Measurements from ENCODE around the gene GRM8.

The GRM8 gene

DNA sequence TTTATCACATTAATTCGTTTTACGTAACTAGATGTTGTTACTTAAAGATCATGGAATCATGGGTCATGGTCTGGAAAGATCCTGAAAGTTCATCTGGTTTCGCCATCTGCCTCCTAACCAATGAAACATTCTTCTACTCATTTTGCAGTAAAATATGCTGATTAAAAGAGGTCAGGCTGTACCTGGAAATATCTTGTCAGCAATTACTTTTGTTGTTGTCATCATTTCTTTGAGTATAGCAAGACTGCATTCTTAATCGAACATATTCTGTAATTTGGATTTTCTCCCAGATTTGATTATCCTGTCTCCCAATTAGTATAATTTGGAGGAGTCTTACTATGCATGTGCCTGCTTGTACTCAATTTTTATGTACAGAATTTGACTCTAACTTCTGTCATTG, 833.7 kb downstream of the GRM8 start:
- POLR2A ChIA-PET, result no interaction called here
- TF ChIP-seq ARNT (IDR thresholded peaks at IDR 0.05) (no peak), SP1 (IDR thresholded peaks at IDR 0.05) (no peak), HDGF (IDR thresholded peaks at IDR 0.05; ENCODE audit: borderline replicate concordance) (no peak), CTBP1 (IDR thresholded peaks at IDR 0.05; ENCODE audit: borderline replicate concordance) (no peak), BHLHE40 (IDR thresholded peaks at IDR 0.05; ENCODE audit: borderline replicate concordance) (no peak), L3MBTL2 (conservative IDR thresholded peaks at IDR 0.05) (no peak), NFRKB (IDR thresholded peaks at IDR 0.05) (no peak), TARDBP (IDR thresholded peaks at IDR 0.05) (no peak), LEF1 (IDR thresholded peaks at IDR 0.05; ENCODE audit: borderline replicate concordance) (no peak), FOXM1 (IDR thresholded peaks at IDR 0.05; ENCODE audit: borderline replicate concordance) (no peak), FOXA1 (IDR thresholded peaks at IDR 0.05) (no peak), ELF4 (IDR thresholded peaks at IDR 0.05) (no peak), FOXK2 (IDR thresholded peaks at IDR 0.05) (no peak), ZNF384 (IDR thresholded peaks at IDR 0.05) (no peak)
- TF ChIP-seq, protein P1, sequence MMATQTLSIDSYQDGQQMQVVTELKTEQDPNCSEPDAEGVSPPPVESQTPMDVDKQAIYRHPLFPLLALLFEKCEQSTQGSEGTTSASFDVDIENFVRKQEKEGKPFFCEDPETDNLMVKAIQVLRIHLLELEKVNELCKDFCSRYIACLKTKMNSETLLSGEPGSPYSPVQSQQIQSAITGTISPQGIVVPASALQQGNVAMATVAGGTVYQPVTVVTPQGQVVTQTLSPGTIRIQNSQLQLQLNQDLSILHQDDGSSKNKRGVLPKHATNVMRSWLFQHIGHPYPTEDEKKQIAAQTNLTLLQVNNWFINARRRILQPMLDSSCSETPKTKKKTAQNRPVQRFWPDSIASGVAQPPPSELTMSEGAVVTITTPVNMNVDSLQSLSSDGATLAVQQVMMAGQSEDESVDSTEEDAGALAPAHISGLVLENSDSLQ (IDR thresholded peaks at IDR 0.05), result no peak
- no peak for DNase-seq (ENCODE audit: extremely low spot score)
- CTCF ChIA-PET, result no interaction called here

DNA sequence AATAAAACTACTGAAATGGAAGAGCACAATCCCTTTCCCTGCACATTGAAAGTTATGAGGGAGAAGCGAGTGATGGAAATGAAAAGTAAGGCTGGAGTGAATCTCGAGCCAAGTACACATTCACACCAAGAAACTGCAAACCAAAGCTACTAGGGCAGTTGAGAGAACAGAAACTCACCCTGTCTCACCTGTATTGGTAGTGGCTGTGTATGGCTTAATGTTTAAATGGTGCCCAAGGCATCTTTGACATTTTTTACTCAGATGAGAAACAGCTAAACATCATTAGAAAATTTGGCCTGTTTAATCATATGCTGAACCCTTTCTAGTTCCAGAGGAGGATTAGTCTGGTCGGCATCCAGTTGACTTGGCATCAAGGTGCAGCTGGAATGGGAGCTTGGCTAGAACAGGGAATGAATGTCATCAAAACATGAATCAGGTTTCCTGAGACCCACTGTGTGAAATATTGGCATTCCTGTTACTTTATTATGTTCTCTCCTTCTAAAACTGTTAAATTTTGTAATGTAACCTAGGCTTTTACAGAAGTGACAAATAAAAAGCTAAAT, 840.8 kb downstream of the GRM8 start:
- ChIA-PET POLR2A (no interaction called here), CTCF (no interaction called here)
- TF ChIP-seq FOXM1 (IDR thresholded peaks at IDR 0.05; ENCODE audit: borderline replicate concordance) (no peak), ELF4 (IDR thresholded peaks at IDR 0.05) (no peak), ARNT (IDR thresholded peaks at IDR 0.05) (no peak), ZNF384 (IDR thresholded peaks at IDR 0.05) (no peak), CTBP1 (IDR thresholded peaks at IDR 0.05; ENCODE audit: borderline replicate concordance) (no peak), NFRKB (IDR thresholded peaks at IDR 0.05) (no peak)
- no peak for DNase-seq (ENCODE audit: extremely low spot score)

DNA sequence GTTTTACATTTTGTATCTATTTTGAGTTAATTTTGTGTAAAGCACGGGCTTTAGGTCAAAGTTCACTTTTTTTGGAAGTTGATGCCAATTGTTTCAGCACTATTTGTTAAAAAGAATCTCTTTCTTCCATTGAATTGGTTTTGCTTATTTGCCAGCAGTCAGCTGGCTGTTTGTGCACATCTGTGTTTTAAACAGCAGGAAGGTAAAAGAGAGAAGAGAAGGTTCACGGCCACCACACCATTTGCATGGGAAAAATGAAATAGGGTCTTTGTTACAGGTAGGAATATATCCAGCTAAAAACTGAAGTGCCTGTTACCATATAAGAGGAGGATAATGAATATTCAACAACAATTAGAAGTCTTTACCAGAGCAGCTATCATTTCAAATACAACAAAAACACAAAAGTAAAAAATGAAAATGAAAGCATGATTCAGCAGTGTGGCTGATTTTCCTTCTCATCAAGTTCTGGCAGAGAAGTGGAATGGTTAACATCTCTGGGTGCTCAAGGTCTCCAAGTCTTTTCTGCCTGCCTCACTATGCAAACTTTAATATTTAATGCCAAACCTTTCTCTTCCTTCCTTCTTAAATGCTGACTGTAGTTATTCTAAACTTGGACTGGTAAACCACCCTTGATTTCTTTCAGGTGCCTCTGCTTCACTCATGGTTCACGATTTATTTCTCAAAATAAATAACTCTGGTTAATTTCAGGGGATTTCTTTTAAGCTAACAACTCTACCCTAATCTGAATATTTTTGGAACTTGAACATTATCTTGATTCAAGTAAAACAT, 841.5 kb downstream of the GRM8 start:
- POLR2A ChIA-PET, result no interaction called here
- TF ChIP-seq L3MBTL2 (conservative IDR thresholded peaks at IDR 0.05), result no peak
- no peak for TF ChIP-seq TARDBP (IDR thresholded peaks at IDR 0.05)
- TF ChIP-seq, protein P1 (IDR thresholded peaks at IDR 0.05), result no peak
- TF ChIP-seq FOXA1 (IDR thresholded peaks at IDR 0.05), result no peak
- no peak for TF ChIP-seq SP1 (IDR thresholded peaks at IDR 0.05)
- no peak for TF ChIP-seq FOXM1 (IDR thresholded peaks at IDR 0.05; ENCODE audit: borderline replicate concordance)
- no peak for TF ChIP-seq BHLHE40 (IDR thresholded peaks at IDR 0.05; ENCODE audit: borderline replicate concordance)
- no peak for TF ChIP-seq CTBP1 (IDR thresholded peaks at IDR 0.05; ENCODE audit: borderline replicate concordance)
- TF ChIP-seq LEF1 (IDR thresholded peaks at IDR 0.05; ENCODE audit: borderline replicate concordance), result no peak
- no peak for TF ChIP-seq NFRKB (IDR thresholded peaks at IDR 0.05)
- TF ChIP-seq HDGF (IDR thresholded peaks at IDR 0.05; ENCODE audit: borderline replicate concordance), result no peak
- TF ChIP-seq ZNF384 (IDR thresholded peaks at IDR 0.05), result no peak
- TF ChIP-seq FOXK2 (IDR thresholded peaks at IDR 0.05), result no peak
- no peak for TF ChIP-seq SUZ12 (IDR thresholded peaks at IDR 0.05)
- no peak for TF ChIP-seq ELF4 (IDR thresholded peaks at IDR 0.05)
- TF ChIP-seq ARNT (IDR thresholded peaks at IDR 0.05), result no peak
- no peak for DNase-seq (ENCODE audit: extremely low spot score)
- CTCF ChIA-PET, result no interaction called here

DNA sequence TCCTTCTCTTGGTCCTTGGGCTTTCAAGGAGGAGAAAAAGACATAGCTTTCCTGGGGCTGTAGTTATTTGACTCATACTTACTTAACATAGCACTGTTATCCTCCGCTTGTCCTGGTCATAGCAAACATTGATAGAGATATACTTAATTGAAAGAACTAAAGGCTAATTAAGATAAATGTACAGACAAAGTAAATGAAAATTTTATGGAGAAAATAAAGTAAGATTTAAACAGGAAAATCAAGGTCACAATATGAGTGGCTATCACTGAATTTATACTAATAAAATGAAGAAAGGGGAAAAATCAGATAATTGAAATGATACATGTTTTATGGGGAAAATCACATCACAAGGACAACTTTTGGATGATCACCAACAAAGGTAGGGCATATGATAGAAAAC, 849.7 kb downstream of the GRM8 start:
- TF ChIP-seq SP1 (IDR thresholded peaks at IDR 0.05), result no peak
- no peak for TF ChIP-seq FOXK2 (IDR thresholded peaks at IDR 0.05)
- no peak for TF ChIP-seq ELF4 (IDR thresholded peaks at IDR 0.05)
- POLR2A ChIA-PET, result no interaction called here
- no peak for DNase-seq (ENCODE audit: extremely low spot score)
- CTCF ChIA-PET, result no interaction called here

DNA sequence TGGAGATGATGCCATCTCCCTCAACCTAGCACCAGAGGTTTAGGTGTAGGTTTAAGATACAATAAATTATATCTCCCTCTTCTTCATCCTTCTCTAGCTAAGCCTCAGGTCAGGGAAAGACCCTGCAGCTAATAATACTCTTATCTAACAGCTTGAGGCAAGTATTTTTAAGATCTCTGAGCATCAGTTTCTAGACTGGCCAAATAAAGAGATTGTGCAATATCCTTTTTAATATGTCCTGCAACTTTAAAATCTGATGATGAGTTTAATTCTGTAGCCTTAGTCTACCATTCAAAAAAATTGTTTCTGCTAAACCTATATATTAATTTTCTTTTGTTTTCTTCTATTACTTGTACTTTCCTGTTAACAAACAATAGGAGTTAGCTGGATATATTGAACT, 850.8 kb downstream of the GRM8 start:
- POLR2A ChIA-PET, result no interaction called here
- no peak for DNase-seq (ENCODE audit: extremely low spot score)
- TF ChIP-seq FOXM1 (IDR thresholded peaks at IDR 0.05; ENCODE audit: borderline replicate concordance) (no peak), CTBP1 (IDR thresholded peaks at IDR 0.05; ENCODE audit: borderline replicate concordance) (no peak), LEF1 (IDR thresholded peaks at IDR 0.05; ENCODE audit: borderline replicate concordance) (no peak), SP1 (IDR thresholded peaks at IDR 0.05) (no peak), FOXK2 (IDR thresholded peaks at IDR 0.05) (no peak), FOXA1 (IDR thresholded peaks at IDR 0.05) (no peak), ZNF384 (IDR thresholded peaks at IDR 0.05) (no peak), HDGF (IDR thresholded peaks at IDR 0.05; ENCODE audit: borderline replicate concordance) (no peak), ELF4 (IDR thresholded peaks at IDR 0.05) (no peak), TARDBP (IDR thresholded peaks at IDR 0.05) (no peak)
- CTCF ChIA-PET, result no interaction called here

DNA sequence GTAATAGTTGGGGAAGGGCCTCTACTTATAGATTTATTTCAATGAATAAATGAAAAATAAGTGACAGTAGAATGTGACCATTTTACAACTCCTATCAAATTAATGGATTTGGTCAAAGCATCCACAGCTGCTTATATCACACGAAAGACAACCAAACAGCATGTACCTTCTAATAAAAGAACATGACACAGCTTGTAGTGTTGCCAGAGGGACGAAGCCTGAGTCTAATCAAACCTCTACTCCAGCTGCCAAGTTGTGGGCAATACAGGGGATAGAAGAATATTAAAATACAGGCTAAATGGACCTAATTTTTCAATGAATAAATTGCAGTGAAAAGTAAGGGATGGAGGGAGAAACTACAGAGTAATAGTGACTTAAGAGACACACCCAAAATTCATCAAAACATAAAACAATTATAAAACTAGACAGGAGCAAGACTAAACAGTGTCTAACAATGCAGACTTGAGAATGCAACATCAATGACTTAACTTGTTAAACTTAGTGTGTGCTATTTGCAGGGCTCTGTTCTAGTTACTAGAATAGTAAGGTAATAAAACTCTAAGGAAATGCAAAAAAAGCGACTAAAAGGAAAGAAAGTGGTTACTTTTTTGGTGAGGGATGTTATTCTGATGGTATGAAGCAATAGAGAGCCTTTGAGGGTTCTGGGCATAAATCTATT, 853.8 kb downstream of the GRM8 start:
- no peak for DNase-seq (ENCODE audit: extremely low spot score)
- CTCF ChIA-PET, result no interaction called here
- TF ChIP-seq ELF4 (IDR thresholded peaks at IDR 0.05), result no peak
- no peak for TF ChIP-seq ZNF384 (IDR thresholded peaks at IDR 0.05)
- no peak for TF ChIP-seq L3MBTL2 (conservative IDR thresholded peaks at IDR 0.05)
- no peak for TF ChIP-seq SP1 (IDR thresholded peaks at IDR 0.05)
- TF ChIP-seq ARNT (IDR thresholded peaks at IDR 0.05), result no peak
- TF ChIP-seq, protein P1 (IDR thresholded peaks at IDR 0.05), result no peak
- TF ChIP-seq TARDBP (IDR thresholded peaks at IDR 0.05), result no peak
- no peak for TF ChIP-seq BHLHE40 (IDR thresholded peaks at IDR 0.05; ENCODE audit: borderline replicate concordance)
- no peak for TF ChIP-seq FOXA1 (IDR thresholded peaks at IDR 0.05)
- TF ChIP-seq SUZ12 (IDR thresholded peaks at IDR 0.05), result no peak
- TF ChIP-seq HDGF (IDR thresholded peaks at IDR 0.05; ENCODE audit: borderline replicate concordance), result no peak
- no peak for TF ChIP-seq FOXM1 (IDR thresholded peaks at IDR 0.05; ENCODE audit: borderline replicate concordance)
- no peak for TF ChIP-seq LEF1 (IDR thresholded peaks at IDR 0.05; ENCODE audit: borderline replicate concordance)
- no peak for TF ChIP-seq CTBP1 (IDR thresholded peaks at IDR 0.05; ENCODE audit: borderline replicate concordance)
- TF ChIP-seq FOXK2 (IDR thresholded peaks at IDR 0.05), result no peak
- TF ChIP-seq NFRKB (IDR thresholded peaks at IDR 0.05), result no peak
- POLR2A ChIA-PET, result no interaction called here

All from HEK293T (cell line).